ENCODE results near the gene STRADB. TPM values are rescaled to one million over a fixed set of nuclear protein-coding genes. Genes with fewer than 3 reads are reported as not detected.

STRADB gene
- total and polyA plus RNA-seq, 2 donors from 2014 or later: 26.1 to 60.3 TPM

DNA sequence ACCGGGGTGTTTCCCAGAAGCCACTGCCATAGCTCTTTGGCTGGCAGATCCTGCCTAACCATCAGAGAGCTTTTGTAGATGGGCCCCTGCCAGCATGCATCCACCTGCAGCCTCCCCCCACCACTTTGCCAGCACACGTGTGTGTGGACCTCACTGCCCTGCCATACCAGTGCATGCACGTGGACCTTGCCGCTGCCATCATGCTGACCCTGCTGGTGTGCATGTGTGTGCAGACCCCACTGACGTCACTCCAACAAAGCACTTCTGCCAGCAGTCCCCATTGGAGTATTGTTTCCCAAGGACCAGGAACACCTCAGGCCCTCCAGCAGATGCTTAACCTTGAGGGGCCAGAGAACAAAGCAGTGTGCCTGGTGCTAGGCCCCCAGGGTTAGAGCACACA lies 71.4 kb downstream of the STRADB start:
- H3K27ac ChIP-seq (ENCODE audit: low read depth in 2 of 2, low read length in 2 of 2): no peak overlapping the region
- no peak for DNase-seq
- no peaks in the 10 kb centered on the region for H3K27me3 ChIP-seq (ENCODE audit: control insufficient read depth, insufficient read depth, low read length)
- no peak overlapping the region for H3K9ac ChIP-seq (ENCODE audit: low read length in 3 of 3)
- H3K4me3 ChIP-seq (ENCODE audit: low read length in 3 of 3): no peak overlapping the region
- intact Hi-C loops (cut with DNase I): no loop called here
- no peaks in the 10 kb centered on the region for H3K36me3 ChIP-seq (ENCODE audit: control insufficient read depth in 2 of 3, insufficient read depth in 3 of 3, low read length in 3 of 3)
- peaks cover 0 to 17% (median 0%) of the 10 kb centered on the region in 3 donors for H3K9me3 ChIP-seq (ENCODE audit: control insufficient read depth in 2 of 3, insufficient read depth in 1 of 3, low read length in 3 of 3)
- TF ChIP-seq, protein P1, sequence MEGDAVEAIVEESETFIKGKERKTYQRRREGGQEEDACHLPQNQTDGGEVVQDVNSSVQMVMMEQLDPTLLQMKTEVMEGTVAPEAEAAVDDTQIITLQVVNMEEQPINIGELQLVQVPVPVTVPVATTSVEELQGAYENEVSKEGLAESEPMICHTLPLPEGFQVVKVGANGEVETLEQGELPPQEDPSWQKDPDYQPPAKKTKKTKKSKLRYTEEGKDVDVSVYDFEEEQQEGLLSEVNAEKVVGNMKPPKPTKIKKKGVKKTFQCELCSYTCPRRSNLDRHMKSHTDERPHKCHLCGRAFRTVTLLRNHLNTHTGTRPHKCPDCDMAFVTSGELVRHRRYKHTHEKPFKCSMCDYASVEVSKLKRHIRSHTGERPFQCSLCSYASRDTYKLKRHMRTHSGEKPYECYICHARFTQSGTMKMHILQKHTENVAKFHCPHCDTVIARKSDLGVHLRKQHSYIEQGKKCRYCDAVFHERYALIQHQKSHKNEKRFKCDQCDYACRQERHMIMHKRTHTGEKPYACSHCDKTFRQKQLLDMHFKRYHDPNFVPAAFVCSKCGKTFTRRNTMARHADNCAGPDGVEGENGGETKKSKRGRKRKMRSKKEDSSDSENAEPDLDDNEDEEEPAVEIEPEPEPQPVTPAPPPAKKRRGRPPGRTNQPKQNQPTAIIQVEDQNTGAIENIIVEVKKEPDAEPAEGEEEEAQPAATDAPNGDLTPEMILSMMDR (IDR thresholded peaks at IDR 0.05; ENCODE audit: borderline replicate concordance, extremely low read depth, insufficient read depth): no peak
- FAIRE-seq: no peak
- no peaks in the 10 kb centered on the region for H3K4me1 ChIP-seq (ENCODE audit: control insufficient read depth in 2 of 3, insufficient read depth in 2 of 3, low read depth in 1 of 3, low read length in 3 of 3)

DNA sequence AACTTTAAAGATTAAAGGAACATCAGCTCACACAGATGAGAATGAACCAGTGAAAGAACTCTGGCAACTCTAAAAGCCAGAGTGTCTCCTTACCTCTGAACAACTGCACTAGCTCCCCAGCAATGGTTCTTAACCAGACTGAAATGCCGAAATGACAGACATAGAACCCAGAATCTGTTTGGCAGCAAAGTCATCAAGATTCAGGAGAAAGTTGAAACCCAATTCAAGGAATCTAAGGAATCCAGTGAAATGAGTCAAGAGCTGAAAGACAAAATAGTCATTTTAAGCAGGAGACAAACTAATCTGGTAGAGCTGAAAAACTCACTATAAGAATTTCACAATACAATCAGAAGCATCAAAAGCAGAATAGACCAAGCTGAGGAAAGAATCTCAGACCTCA lies 72.0 kb downstream of the STRADB start:
- no peaks in the 10 kb centered on the region for H3K27me3 ChIP-seq (ENCODE audit: control insufficient read depth, insufficient read depth, low read length)
- no peaks in the 10 kb centered on the region for H3K36me3 ChIP-seq (ENCODE audit: control insufficient read depth in 2 of 3, insufficient read depth in 3 of 3, low read length in 3 of 3)
- intact Hi-C loops (cut with DNase I): no loop called here
- no peak overlapping the region for H3K27ac ChIP-seq (ENCODE audit: low read depth in 2 of 2, low read length in 2 of 2)
- H3K4me1 ChIP-seq (ENCODE audit: control insufficient read depth in 2 of 3, insufficient read depth in 2 of 3, low read depth in 1 of 3, low read length in 3 of 3): no peaks in the 10 kb centered on the region
- H3K4me3 ChIP-seq (ENCODE audit: low read length in 3 of 3): no peak overlapping the region
- no peak for FAIRE-seq
- H3K9ac ChIP-seq (ENCODE audit: low read length in 3 of 3): no peak overlapping the region
- H3K9me3 ChIP-seq (ENCODE audit: control insufficient read depth in 2 of 3, insufficient read depth in 1 of 3, low read length in 3 of 3): peaks cover 0 to 19% (median 0%) of the 10 kb centered on the region in 3 donors
- DNase-seq: no peak
- TF ChIP-seq, protein P1 (IDR thresholded peaks at IDR 0.05; ENCODE audit: borderline replicate concordance, extremely low read depth, insufficient read depth): no peak

Other genes with a start within 250 kb of the STRADB start
- gene CASP8, start 191.2 kb upstream of the STRADB start, total RNA-seq: 35.3 TPM
- 8.0 TPM for gene CASP8, start 191.2 kb upstream of the STRADB start, polyA plus RNA-seq (ENCODE audit: insufficient read depth, low read depth, low replicate concordance)
- 3.7 TPM for gene FLACC1, start 94.4 kb upstream of the STRADB start, total RNA-seq
- gene FLACC1, start 94.4 kb upstream of the STRADB start, polyA plus RNA-seq (ENCODE audit: insufficient read depth, low read depth, low replicate concordance): not detected
- 65.8 TPM for gene TRAK2, start 282 bp upstream of the STRADB start, total RNA-seq
- gene TRAK2, start 282 bp upstream of the STRADB start, polyA plus RNA-seq (ENCODE audit: insufficient read depth, low read depth, low replicate concordance): 16.6 TPM
- gene TMEM237, start 191.8 kb downstream of the STRADB start, total RNA-seq: 14.9 TPM
- gene TMEM237, start 191.8 kb downstream of the STRADB start, polyA plus RNA-seq (ENCODE audit: insufficient read depth, low read depth, low replicate concordance): 10.7 TPM
- 0.19 TPM for gene MPP4, start 246.9 kb downstream of the STRADB start, total RNA-seq
- not detected for gene MPP4, start 246.9 kb downstream of the STRADB start, polyA plus RNA-seq (ENCODE audit: insufficient read depth, low read depth, low replicate concordance)

Data from kidney (tissue), 14 donors.